ENCODE results near the gene EHD4.

Gene EHD4

DNA sequence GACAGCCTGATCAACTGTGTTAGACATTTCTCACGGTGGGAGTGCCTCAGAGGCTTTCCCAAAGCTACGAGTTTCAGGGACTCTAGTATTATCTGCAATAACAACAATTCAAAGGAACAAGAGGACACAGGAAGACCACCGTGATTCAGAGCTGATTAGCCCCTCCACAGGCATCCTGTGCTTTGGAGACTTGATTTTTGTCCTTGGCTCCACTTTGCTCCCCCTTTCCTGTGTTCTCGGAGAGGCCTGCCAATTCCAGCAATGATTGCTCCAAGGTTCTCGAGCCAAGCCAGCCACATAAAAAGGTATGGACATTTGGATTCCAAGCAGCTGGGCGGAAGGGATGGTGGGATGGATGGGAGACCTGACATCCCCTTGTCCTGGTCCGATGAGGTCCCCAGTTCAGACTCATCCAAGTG, 14.3 kb downstream of the EHD4 start:
- in situ Hi-C loops (cut with MboI; ENCODE audit: low sequenced_read_pairs) = no loop called here

DNA sequence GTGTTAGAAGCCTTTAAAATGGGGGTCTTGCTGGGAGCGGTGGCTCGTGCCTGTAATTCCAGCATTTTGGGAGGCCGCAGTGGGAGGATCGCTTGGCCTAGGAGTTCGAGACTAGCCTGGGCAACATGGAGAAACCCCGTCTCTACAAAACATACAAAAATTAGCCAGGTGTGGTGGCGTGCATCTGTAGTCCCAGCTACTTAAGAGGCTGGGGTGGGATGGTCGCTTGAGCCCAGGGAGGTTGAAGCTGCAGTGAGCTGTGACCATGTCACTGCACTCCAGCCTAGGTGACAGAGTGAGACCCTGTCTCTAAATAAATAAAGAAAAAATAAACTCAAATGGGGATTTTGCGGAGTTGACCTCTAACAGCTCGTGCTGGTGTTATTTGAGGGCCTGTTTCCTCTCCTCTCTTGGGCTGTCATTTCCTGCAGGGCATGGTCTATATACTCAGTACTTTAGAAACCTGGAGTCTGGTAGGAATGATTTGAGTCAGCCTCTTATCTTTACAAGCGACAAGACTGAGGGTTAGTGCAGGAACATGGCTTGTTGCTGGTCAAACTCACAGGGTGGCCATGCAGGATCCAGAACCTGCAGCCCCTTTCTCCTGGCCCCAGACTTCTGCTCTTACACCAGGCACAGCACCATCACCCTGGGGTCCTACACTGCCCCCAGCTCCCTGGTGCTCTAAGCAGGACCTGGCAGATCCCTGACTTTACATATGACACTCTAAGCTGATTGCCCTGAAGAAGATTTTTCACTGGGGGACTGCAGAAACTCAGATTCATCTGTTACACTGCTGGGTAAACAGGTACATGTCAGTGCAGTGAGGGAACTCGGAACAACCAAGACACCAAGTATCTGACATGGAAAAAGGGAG, 15.1 kb downstream of the EHD4 start:
- in situ Hi-C loops (cut with MboI; ENCODE audit: low sequenced_read_pairs) = no loop called here

GRCh38 chr15:41955807-41956525, 16.4 kb downstream of the EHD4 start:
- in situ Hi-C loops (cut with MboI; ENCODE audit: low sequenced_read_pairs) = no loop called here

DNA sequence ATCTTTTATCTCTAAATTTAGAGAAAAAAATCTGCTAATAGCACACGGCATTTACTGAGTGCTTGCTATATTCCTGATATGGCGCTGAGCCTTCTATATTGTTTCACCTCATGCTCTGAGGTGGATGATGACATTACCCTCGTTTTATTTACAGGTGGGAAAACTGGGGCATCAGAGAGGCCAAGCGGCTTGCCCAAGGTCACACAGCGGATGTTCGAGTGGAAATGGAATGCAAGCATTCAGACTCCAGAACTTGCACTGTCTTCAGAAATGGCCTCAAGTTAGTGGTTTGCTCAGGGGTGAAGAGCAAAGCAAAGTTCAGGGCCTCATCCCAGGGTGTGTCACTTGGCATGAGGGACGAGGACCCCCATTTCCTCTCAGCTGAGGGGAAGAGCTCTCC, 17.3 kb downstream of the EHD4 start:
- in situ Hi-C loops (cut with MboI; ENCODE audit: low sequenced_read_pairs) = no loop called here

DNA sequence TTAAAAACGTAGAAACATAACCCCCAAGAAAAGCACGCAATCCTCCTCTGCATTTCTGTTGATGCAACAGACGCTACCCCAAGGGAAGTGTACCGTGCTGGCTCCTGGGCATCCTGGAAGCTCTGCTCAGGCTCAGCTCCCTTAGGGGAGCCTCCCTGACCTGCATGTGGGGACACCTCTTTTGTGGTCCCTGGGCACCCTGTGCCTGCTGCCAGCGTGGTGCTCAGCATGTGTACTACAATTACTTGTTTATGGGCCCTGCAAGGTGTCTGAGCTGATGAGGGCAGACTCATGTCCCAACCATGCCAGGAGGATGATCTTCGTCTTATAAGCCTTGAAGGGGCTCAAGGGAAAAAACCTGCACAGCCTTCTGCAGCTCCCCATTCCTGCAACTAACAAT, 18.3 kb downstream of the EHD4 start:
- in situ Hi-C loops (cut with MboI; ENCODE audit: low sequenced_read_pairs) = no loop called here

- in situ Hi-C loops (cut with MboI; ENCODE audit: low sequenced_read_pairs) = no loop called here
These were observed 20.3 kb downstream of the EHD4 start for GRCh38 chr15:41952013-41952563.

DNA sequence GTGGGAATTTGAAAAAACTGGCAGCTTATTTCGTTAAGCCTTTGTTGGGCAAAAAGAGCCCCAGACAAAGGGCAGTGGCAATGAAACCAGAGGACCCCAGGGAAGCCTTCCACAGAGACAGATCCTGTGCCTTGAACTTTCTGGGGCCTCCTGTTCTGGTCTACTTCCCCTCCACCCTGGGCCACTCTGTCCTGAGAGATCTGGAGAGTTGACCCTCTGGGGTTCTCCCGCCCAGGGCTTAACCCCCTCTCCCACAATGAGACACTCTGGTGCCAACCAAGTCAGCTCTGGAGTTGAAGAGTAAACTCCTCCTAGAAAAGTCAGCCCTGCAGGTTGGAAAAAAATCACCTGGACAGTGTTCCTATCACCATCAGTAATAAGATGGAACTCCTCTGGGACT, 20.8 kb downstream of the EHD4 start:
- in situ Hi-C loops (cut with MboI; ENCODE audit: low sequenced_read_pairs) = no loop called here

DNA sequence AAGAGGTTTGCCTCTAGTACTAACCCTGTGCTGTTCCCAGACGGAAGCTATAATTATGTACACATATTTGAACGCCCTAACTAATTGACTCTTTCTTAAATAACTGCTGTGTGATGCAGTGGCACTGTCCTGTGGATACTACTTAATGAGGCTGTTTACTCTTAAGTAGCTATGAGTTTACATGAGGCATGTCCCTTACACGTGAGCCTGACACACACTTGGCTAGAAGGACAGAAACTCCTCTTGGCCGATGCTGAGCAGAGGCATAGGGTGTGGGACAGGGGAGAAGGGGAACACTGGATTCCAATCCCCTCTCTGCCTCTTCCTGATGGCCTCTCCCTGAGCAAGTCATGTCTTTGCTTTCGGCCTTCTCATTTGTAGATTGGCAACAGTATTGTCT, 21.9 kb downstream of the EHD4 start:
- in situ Hi-C loops (cut with MboI; ENCODE audit: low sequenced_read_pairs) = no loop called here

DNA sequence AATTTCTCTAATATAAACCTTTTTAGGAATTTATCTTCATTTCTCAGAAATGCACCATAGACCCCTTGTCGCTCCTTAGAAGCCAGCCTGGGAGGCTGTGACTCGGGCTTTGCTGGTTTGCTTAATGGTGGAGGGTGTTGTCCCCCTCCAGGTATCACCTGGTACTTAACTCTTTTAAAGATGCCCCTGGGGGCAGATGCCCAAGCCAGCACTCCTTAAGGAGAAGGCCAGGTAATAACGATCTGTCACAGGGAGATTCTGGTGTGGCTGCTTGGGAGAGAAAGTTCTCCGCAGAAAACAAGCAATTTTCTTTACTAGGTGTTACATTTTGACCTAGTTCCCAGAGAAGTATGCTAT, 22.3 kb downstream of the EHD4 start:
- in situ Hi-C loops (cut with MboI; ENCODE audit: low sequenced_read_pairs) = no loop called here

DNA sequence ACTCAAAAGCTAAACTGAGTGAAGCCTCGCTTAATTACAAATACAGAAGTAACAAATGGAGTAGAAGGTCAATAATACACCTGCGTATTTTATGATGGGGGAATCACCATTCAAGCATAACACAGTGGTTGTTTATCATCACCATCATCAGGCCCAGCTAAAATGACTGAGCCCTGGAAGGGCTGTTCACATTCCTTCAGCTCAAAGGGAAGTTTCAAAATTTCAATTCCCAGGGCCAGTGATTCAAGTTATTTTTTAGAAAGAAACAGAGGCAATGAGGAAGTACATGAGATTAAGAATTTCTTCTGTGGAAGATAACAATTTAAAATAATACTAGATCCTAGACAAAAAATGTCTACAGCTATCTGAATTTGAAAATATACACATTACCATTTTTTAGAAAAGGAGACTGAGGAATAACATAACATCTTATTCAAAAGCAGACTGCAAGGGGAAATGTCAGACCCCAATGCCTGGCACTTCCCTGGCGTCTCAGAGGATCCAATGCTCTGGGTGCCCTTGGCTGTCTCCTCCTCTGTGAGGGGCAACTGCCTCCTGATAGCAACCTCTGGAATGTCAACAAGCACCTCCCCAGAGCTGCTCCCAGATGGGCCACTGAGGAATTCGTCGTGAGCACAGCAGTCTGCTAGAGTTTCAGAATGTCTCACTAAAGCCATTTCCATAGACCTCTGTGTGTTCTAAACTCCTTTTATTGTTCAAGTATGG, 22.8 kb downstream of the EHD4 start:
- in situ Hi-C loops (cut with MboI; ENCODE audit: low sequenced_read_pairs) = no loop called here

GRCh38 chr15:41948490-41948889, 23.9 kb downstream of the EHD4 start:
- in situ Hi-C loops (cut with MboI; ENCODE audit: low sequenced_read_pairs) = no loop called here

DNA sequence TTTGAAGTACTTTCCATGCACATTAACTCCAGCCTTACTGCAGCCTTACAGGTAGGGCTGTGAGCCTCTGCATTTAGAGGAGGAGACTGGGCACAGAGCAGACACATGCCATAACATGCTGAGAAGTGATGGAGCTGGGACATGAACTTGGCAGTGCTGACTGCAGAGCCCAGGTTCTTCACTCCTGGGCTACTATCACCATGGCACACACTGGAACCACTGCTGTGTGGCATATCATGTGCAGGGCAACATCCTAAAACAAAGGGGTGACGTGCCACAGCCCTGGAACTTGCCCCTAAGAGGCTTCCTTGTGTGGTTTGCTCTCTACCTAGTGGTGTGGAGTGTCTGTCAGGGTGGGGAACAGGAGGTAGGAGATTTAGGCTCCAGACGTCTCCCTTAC, 25.4 kb downstream of the EHD4 start:
- in situ Hi-C loops (cut with MboI; ENCODE audit: low sequenced_read_pairs) = no loop called here

GRCh38 chr15:41945731-41946130, 26.6 kb downstream of the EHD4 start:
- in situ Hi-C loops (cut with MboI; ENCODE audit: low sequenced_read_pairs) = no loop called here

- in situ Hi-C loops (cut with MboI; ENCODE audit: low sequenced_read_pairs) = no loop called here
These were observed 27.1 kb downstream of the EHD4 start for GRCh38 chr15:41945221-41945620.

DNA sequence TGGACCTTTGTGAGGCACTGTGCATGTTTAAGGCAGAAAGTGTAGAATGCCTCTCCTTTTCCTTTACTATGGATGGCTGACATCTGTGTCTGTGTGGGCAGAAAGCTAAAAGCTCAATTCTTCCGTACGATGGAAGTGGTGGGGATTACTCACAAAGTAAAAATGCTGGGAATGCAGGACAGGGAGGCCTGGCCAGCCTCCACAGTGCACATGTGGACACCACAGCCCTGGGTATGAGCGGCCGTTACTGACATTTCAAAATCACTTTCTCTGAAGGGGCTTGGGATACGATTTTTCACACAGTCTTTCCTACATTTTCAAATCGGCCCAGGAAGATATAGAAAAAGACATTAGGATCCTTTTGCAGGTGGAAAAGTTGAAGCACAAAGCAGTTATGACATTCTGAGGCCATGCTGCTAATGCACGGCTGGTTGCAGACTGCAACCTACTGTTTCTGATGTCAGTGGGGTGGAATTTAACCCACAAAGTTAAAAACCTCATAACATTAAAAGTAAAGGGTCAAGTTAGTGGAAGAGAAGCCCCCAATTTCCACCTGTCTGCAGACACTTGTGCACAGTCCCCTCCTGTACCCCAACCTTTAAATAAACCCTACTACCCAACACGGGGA, 27.9 kb downstream of the EHD4 start:
- in situ Hi-C loops (cut with MboI; ENCODE audit: low sequenced_read_pairs) = no loop called here

DNA sequence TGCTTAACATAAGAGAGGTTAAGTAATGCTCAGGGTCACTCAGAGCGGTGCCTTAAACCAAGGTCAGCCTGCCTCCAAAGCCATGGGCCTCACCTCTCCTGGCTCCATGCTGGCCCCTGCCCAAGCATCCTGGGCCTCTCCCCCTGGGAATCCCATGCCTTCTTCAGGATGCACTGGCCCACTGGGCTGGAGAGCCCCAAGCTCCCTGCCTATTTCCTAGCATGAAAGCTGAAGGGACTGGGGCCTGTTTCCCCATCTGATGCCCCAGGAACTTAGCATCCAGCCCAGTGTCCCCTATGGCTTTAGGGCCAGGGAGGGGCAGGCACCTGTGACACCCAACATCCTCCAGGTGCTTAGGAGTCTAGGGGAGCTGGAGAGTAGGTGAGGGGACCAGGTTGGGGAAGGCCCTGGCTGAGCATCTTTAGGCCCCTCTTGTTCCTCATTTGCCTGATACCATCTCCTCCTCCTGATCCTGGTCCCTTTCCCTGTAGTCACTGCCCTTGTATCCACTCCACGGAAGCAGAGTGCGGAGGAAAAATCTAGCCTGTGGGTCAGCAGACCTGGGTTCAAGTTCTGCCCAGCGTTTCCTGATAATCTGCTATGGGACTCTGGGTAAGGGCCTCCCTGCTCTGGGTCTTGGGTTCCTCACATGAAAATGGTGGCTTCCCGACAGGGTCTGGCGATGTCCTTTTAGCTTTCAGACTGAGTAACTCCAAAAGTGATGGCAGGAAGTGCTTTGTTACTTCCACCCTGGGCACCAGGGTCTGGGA, 28.6 kb downstream of the EHD4 start:
- in situ Hi-C loops (cut with MboI; ENCODE audit: low sequenced_read_pairs) = no loop called here

GRCh38 chr15:41942886-41943285, 29.5 kb downstream of the EHD4 start:
- in situ Hi-C loops (cut with MboI; ENCODE audit: low sequenced_read_pairs) = no loop called here

- in situ Hi-C loops (cut with MboI; ENCODE audit: low sequenced_read_pairs) = no loop called here
These were observed 30.5 kb downstream of the EHD4 start for GRCh38 chr15:41941644-41942415.

DNA sequence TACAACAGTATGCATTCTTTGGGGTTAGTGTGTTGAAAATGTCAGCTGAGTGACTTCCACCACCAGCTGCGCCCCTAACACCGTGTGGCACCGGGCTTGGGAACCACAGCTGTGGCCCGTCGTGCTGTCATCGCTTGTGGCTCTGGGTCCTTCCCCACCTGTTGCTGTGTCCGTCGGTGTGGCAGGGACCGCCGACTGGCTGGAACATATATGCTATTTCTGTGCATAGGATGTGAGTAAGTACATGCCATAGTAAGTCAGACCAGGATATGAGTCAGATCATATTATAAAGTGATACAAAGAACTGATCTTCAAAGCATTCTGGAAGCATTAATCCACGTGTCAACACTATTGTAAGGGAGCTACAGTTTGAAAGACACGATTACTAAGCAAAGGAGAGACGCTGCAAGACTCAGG, 31.9 kb downstream of the EHD4 start:
- in situ Hi-C loops (cut with MboI; ENCODE audit: low sequenced_read_pairs) = no loop called here

All from HL-60/S4 treated with retinoic acid at 250 ng/mL for 4 days and 3 days (cell line).